ENCODE measurements around the gene INPP5D. TPM values are rescaled to one million over a fixed set of nuclear protein-coding genes. Genes with fewer than 3 reads are reported as not detected.
"Not testable (repeated sequence)": the region's sequence is repeated elsewhere in the genome, so short reads cannot be mapped to it uniquely, and the experiment has no call there.

The INPP5D gene
- total RNA-seq, 1 experiment from 2014 or later, result 0.79 TPM

DNA sequence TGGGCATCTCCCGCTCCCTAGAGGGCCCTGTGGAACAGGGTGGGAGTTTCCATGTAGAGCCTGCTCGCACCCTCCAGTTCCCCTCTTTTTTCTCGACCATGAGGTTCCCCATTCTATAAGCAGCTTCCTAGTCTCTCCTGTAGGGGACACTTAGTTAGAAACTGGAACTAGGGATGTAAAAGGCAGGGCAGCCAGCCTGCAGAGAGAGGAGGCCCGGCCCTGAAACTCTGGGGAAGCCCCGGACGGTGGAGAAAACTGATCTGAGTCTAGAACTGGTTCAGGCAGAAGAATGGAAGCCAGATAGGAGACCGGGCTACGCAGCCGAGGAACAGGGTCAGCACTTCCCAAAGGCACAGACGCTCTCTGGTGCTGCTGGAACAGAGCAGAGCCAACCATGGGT is 139.7 kb downstream of the INPP5D start:
- DNase-seq (ENCODE audit: extremely low read depth, low read depth), result no peak

DNA sequence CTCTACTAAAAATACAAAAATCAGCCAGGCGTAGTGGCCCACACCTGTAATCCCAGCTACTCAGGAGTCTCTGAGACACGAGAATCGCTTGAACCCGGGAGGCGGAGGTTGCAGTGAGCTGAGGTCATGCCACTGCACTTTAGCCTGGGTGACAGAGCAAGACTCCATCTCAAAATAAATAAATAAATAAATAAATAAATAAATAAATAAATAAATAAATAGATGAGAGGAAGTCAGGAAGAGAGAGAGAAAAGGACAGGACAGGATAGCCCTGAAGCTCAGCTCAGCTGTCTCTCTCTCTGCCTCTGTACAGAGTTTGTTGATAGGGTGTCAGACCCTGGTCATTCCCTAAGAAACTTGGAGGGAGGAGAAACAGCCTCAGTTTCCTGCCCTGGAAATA is 140.6 kb downstream of the INPP5D start:
- DNase-seq (ENCODE audit: extremely low read depth, low read depth), result not testable (repeated sequence)

DNA sequence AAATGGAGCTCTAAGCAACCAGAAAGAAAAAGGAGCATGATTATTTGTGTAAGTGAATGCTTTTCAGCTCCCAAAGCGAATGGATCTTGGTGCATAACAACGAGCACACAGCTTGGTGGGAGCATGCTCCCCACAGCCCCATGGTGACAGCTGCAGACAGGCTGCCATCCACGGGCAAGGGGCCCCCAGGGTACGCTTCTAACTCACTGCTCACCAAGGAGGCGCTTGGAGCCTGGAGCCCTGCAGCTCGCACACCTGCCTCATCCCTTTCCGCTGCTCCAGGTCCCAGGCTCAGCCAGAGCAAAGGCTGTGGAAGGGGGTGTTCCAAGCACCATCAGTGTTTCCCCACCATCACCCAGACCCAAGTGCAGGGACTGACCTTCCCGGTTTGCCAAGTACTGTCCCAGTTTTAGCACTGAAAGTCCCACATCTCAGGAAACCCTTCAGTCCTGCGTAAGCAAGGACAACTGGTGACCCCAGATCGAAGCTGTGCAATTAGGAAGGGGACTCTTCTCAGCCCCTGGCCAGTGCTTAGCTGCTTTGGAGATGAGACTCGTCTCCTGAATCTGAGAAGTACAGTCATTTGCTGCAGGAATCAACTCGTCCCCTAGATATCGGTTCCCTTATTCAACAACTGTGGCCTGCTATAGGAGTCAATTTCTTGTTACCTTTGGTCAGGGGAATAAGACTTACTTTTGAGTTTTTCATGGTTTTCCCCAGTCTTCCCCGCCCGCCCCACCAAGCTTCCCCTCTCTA is 141.3 kb downstream of the INPP5D start:
- DNase-seq (ENCODE audit: extremely low read depth, low read depth), result no peak

DNA sequence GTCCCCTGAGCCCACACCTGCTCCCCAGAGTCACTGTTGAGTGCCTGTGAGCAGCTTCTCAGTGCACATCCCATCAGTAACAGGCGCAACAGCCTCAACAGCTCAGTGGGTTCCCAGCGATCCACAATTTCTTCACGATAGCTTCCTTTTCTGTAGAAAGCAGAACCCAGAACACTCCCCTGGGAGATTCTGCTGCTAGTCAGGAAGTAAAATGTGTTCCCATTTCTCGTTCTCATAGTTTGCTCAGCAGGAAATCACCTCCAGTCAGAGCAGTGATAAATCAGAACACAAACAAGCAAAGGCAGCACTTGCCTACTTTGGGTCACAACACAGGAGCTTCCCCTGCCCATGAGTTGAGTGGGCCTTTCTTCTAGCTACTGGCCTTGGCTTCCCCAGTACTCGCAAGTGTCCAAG is 142.4 kb downstream of the INPP5D start:
- no peak for DNase-seq (ENCODE audit: extremely low read depth, low read depth)

DNA sequence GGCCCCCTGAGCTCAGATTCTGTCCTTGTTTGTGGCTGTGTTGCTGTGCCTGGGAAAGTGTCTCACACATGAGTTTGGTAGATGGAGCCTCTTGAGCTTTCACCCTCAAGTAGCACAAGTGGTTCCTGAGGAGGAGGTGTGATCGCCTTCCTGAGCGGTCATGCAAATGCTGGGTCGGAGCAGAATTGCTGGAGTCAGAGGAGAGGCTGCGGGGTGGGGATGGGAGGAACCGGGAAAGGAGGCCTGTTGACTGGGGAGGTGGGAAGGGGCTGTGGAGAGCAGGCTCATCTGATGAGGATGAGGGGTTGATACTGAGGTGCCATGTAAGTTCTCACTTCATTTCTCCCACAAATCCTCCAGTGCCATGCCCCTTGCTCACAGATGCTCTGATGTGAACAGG is 142.9 kb downstream of the INPP5D start:
- DNase-seq (ENCODE audit: extremely low read depth, low read depth), result no peak

DNA sequence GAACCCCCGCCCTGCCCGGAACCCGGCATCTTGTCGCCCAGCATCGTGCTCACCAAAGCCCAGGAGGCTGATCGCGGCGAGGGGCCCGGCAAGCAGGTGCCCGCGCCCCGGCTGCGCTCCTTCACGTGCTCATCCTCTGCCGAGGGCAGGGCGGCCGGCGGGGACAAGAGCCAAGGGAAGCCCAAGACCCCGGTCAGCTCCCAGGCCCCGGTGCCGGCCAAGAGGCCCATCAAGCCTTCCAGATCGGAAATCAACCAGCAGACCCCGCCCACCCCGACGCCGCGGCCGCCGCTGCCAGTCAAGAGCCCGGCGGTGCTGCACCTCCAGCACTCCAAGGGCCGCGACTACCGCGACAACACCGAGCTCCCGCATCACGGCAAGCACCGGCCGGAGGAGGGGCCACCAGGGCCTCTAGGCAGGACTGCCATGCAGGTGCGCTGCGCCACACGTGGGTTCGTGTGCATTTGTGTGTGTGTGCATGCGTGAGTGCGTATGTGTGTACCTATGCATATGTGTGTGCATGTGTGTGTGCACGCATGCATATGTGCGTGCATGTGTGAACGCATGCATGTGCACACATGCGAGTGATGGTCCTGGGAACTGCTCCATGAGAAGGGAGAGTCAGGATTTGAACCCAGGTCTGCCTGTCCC is 144.3 kb downstream of the INPP5D start:
- no peak for DNase-seq (ENCODE audit: extremely low read depth, low read depth)

DNA sequence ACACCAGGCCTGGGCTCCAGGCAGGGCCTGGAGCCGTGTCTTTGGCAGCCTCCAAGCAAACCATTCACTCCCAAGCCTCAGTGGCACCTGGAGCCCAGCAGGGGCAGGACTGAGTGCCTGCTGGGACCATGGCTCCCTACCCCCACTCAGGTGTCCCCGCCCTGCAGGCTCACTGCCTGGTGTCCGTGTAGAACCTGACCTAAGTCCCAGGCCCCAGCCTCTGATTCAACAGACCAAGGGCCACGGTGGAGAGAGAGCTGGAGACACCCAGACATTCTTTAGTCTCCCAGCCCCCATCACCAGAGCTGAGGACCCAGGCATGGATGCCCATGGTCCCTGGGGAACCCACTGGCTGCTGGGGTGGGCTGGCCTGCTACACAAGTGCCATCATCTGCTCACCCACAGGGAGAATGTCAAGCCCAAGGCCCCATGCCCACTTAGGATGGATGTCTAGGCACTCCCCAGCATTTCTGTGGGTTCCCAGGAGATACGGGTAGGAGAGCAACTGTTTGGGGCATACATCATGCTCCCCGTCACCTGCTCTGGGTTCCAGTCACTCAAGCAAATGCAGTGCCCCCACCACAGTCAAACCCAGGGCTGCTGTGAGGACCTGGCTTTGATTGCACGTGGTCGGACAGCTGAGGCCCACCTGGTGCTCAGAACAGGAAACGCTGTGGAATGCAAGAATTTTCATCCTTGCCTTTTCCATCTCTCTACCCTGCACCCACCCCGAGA is 148.4 kb downstream of the INPP5D start:
- no peak for DNase-seq (ENCODE audit: extremely low read depth, low read depth)

DNA sequence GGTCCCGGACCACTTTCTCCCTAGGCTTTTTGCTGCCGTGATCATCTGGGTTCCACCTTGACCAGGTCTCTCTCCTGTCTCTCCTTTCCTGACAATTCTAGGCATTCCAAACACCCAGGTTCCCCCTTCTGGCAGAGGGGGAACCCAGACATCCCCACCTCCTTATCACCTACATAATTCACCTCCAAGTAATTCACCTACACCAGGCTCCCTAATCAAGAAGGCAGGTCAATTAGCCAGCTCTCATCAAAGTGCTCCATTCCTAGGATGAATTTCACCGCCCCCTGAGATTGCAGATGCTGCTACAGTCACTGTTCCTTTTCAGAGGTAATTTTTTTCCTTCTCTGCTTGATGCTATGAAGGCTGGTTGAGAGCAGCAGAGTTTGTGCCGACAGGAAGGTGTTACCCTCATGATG is 149.0 kb downstream of the INPP5D start:
- DNase-seq (ENCODE audit: extremely low read depth, low read depth), result no peak

DNA sequence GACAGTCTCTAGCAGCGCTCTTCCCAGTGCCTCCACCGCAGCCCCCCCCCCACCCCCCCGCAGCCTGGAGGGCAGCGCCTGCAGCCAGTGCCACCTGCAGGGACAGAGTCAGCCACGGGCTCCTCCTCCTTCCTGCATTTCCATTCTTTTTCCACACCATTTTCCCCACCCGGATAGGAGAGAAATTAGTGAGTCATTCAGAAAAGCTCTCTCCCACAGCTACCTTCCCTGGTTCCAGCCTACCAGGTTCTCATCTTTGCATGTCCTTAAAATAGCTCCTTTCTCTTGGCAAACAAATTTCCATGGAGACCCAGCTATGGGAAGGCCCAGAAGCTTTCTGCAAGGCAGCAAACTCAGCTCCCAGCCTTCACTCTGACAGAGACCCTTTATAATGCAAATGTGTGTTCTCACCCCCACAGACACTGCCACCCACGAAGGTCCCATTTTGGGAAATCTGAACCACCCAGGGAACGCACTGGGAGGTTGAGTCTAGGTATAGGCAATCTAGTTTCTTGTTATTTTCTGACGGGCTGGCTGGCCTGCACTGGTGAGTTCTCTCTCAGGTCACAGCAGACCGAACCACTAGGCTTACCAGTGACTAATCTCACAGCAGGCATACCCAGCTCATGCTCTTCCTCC is 149.5 kb downstream of the INPP5D start:
- no peak for DNase-seq (ENCODE audit: extremely low read depth, low read depth)

DNA sequence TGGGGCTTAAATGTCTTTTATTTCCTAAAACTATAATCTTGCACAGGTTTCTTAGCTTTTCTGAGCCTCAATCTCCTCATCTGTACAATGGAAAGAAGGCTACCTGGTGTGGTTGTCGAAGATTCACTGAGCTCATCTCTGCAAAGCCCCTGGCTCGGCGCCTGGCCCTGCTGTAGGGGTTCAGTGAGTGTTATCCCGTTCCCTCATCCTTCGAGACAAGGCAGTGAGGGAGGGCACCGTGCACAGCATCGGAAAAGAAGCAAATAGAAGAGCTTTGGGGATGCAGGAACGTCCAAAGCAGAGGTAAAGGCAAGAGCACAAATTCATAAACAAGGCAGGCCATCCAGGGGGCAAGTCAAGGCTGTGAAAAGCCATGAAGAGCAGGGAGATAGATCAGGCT is 150.1 kb downstream of the INPP5D start:
- no peak for DNase-seq (ENCODE audit: extremely low read depth, low read depth)

DNA sequence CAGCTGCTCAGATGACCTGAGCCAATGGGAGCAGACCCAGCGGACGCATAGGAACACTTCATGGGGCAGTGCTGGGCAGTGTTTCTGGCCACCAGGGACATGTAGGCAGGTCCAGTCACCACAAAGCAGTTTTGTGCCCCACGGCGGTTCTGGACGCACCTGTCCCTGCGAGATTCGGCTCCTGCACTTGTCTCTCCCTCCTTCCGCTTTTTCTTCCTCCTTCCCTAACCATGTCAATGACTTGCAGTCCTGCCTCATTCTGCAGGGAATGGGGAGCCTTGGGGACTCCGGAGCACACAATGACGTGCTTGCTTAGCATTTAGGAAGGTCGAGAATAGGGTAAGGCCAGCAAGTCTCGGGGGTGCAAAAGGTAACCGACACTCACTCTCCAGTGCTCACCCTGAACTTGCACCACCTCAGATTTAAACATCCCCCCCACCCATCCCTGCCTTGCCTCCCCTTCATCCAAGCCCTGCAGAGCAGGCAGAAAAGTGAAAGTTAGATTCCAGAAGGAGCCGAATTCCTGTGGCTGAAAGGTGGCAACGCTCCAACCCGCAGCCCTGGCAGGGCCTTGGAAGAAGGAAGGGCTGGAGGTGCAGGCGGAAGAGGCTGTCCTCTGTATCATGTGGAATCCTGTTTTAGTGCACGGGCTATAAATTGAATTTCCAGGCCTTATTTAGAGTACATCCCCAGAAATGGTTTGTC is 150.9 kb downstream of the INPP5D start:
- peak; percentile 18 for DNase-seq (ENCODE audit: extremely low read depth, low read depth)

DNA sequence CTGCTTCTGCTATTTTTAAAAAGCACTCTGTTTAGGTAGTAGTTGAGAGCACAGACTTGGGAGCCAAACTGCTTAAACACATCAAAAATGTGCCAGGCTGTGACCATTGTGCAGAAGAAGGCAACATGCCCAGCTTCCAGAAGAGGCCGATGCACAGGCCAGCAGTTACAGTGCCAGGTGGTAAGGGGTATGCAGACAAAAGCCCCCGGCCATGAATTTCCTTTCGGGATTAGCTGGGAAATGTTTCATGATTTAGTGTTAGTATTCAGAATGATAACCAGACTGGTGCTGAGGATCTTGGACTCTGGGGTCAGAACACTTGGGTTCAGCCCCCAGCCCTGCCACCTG is 151.4 kb downstream of the INPP5D start:
- DNase-seq (ENCODE audit: extremely low read depth, low read depth), result no peak

DNA sequence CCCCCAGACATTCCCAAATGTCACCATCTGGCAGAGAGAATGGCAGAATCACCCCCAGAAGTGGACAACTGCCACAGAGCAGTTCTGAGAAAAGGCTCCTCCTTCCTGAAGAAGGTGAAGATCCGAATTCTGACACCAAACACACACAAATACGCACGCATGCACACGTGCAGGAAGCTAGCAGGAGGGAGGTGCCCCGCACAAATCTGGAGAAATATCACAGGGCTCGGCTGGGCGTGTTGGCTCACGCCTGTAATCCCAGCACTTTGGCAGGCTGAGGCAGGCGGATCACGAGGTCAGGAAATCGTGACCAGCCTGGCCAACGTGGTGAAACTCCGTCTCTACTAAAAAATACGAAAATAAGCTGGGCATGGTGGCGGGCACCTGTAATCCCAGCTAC is 152.9 kb downstream of the INPP5D start:
- DNase-seq (ENCODE audit: extremely low read depth, low read depth), result no peak

DNA sequence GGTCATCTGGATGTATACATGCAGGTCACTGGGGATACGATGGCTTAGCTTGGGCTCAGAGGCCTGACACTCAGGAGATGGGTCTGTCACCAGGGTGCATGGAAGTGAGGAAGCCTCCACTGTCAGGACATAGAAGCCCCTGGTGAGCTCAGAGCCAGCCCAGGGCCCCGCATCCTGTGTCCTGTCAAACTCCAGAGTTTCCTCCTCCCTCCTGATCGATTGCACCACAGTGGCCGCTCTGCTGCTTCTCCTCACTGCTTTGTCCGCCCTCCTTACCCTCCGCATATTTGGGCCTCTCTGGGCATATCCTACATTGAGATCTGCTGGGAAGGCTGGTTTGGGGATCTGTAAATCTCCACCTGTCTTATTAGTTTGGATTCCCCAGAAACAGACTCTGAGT is 153.8 kb downstream of the INPP5D start:
- no peak for DNase-seq (ENCODE audit: extremely low read depth, low read depth)

DNA sequence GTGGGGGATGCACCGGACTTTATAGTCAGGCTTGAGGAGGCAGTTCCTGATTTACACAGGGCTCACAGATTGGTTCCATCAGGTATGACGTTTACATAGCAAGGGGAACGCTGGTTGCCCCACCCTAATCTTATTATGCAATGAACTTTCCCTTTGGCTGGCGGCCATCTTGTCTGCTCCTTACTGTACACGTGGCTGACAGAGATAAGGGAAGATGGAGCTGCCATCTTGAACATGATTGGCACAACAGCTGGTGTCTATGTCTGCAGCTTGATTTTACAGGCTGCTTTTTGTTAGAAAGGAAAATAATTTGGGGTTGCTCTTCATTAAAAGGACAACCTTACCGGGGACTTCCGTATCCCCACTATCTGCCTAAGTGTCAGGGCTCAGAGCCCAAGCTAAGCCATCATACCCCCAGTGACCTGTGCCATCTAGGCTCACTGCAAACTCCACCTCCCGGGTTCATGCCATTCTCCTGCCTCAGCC is 157.8 kb downstream of the INPP5D start:
- no peak for DNase-seq (ENCODE audit: extremely low read depth, low read depth)

DNA sequence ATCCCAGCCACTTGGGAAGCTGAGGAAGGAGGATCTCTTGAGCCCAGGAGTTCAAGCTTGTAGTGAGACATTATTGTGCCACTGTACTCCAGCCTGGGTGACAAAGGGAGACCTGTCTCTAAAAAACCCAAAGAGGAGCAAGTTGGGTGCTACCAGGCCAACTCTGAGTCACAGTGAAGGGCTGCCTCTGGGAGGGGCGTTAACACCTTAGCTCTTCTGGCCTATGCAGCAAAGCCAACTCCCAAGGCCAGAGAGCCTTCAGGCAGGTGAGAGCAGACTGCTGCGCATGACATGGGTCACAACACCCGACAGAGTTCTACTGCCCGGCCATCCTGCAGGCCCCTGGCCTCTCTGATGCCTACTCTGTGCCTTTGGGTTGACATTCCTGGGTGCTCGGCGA is 158.7 kb downstream of the INPP5D start:
- no peak for DNase-seq (ENCODE audit: extremely low read depth, low read depth)

DNA sequence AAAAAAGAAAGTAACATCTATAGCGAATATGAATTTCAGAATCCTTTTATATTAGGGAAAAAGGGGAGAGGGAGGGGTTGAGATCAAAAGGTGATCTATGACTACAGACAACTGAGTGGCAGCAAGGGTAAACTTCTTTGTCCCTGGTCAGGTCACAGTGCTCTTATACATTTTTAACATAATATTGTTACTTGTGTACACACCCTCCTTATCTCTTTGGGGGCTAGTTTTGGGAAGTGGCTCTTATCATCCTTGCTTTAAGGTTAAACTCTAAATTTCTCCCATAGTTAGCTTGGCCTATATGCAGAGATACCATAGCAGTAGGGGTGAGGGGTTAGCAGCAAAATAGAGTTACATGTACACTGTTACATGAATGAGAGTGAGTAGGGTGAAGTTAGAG is 159.7 kb downstream of the INPP5D start:
- no peak for DNase-seq (ENCODE audit: extremely low read depth, low read depth)

DNA sequence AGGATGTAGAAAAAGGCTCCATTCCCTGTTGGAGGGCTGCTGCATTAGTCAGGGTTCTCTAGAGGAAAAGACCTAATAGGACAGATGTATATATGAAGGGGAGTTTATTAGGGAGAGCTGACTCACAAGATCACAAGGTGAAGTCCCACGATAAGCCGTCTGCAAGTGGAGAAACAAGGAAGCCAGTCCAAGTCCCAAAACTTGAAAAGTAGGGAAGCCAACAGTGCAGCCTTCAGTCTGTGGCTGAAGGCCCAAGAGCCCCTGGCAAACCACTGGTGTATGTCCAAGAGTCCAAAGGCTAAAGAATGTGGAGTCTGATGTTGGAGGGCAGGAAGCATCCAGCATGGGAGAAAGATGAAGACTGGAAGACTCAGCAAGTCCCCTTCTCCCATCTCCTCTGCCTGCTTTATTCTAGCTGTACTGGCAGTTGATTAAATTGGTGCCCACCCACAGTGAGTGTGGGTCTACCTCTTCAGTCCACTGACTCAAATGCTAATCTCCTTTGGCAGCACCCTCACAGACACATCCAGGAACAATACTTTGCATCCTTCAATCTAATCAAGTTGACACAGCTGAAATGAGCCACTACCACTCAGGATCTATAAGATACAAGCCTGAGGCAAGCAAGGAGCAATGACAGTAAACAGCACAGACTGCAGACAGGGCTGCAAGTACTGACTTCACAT is 161.4 kb downstream of the INPP5D start:
- no peak for DNase-seq (ENCODE audit: extremely low read depth, low read depth)

DNA sequence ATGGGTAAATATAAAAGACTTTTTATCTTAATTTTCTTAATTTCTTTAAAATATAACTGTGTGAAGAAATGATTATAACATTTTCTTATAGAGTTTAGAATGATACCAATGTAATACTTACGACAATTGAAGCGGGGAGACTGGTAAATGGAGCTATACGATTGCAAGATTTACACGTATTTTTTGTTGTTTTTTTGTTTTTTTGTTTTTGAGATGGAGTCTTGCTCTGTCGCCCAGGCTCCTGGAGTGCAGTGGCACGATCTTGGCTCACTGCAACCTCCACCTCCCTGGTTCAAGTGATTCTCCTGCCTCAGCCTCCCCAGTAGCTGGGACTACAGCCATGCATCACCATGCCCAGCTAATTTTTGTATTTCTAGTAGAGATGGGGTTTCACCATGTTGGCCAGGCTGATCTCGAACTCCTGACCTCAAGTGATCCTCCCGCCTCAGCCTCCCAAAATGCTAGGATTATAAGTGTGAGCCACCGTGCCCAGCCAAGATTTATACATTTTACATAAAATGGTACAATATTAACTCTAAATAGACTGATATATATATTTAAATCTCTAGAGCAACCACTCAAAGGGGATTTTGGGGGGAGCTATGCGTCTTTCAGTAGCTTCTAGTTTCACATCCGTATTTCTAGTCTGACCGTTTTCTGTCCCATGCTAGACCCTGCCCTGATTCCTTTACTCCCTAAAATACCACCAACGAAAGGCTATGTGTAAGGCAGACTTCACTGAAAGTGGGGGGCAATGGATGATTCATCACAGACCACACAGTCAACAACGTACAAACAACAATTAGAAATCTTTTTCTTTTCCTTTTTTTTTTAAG is 163.1 kb downstream of the INPP5D start:
- no peak for DNase-seq (ENCODE audit: extremely low read depth, low read depth)

Measured in NCI-H460 (cell line).